EH (cell line): ENCODE results near the gene PRSS56.

Experiments used
- DNase-seq: peaks from one replicate; pipeline ENCODE4 v3.0.0-alpha.2; 2015; ENCODE audit warnings: low read depth

Gene PRSS56

DNA sequence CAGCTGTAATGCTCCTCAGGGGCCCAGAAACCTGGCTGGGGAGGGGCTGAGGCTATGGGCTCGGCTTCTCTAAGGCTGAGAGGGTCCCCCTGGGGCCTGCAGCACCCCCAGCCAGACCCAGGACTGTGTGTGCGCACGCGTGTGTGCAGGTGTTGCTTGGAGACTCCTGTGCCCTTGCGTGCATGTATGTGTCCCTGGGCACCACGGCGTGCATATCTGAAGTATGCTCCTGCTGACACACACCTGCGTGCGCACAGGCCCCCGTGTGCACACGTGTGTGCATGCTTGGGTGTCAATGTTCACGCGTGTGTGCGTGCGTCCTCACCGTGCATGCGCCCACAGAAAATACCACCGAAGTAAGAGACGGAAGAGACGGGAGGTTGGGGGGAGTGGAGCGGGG, 17.7 kb upstream of the PRSS56 start:
- DNase-seq: no peak

DNA sequence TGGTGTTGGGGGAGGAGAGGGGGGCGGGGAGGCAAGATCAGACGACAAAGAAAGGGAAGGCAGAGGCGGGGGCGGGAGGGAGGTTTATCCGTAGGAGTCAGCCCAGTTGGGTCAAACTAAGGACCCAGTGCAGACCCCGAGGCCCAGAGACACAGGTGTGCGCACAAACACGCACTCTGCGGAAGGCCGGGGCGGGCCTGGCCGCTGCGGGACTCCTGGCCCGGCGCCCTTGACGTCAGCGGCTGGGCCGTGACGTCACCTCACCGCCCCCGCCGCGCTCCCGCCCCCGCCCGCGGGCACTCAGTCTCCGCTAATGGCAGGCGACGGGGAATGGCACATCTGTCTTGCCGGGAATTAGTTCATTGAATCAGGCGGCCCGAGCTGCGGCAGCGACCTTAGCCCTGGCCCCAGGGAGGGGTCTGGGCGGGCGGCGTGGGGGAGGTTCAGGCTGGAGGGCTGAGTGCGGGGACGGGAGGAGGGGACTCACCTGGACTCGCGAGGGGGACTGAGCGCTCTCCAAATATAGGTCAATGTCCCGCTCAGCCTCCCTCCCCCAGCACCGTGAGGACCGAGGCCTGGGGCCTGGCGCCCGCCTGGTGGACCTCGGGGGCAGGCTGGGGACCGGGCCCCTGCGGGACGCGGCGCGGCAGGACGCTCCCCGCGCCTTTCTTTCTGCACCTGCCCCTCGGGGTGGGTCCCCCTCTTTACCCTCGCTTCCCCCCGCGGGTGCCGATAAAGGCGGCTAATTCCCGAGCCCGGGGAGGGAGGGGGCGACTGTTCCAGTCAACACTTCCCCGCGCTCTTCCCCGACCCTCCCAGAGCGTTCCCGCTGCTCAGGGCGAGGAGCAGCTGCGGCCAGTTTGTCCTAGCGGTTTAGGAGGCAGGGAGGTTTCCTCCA, 17.0 kb upstream of the PRSS56 start:
- DNase-seq: peak; percentile 12

DNA sequence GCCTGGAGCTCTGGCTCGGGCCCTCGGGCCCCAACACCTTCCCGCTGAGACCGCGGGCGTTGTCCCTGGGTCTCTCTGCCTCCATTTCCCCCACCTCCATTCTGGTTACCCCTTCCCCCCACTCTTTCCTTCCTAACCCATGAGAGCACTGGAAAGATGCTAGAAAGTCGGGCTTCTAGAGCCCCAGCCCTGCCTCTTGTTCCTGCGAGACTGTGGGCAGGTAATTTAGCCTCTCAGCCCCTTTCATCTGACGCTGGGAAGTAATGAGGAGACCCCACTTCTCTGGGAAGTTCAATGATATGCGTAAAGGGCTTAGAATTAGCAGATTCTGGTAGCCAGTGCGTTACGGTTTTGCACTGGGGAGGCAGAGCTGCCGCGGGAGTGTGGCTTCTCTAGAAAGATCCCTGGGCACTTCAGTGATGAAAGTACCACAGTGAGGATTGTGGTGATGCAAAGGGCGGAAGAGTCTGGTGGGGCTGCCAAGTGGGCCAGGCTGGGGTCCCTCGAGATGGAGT, 16.3 kb upstream of the PRSS56 start:
- no peak for DNase-seq

DNA sequence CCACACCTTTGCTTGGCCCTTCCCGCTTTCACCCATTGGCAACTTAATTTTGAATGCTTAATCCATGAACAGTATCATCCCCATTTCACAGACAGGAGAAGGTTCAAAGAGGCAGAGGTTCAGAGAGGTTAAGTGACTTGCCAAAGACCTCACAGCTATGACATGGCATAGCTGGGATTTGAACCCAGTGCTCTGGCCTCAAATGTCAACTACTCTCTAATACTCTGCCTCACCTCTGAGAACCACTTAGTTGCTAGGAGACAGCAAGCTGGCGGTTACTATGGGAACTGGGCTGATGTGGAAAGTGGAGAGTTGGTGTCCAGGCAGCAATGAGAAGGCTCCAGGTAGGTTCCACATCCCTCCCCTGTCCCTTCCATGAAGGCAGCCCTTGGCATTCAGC, 15.8 kb upstream of the PRSS56 start:
- DNase-seq: no peak

DNA sequence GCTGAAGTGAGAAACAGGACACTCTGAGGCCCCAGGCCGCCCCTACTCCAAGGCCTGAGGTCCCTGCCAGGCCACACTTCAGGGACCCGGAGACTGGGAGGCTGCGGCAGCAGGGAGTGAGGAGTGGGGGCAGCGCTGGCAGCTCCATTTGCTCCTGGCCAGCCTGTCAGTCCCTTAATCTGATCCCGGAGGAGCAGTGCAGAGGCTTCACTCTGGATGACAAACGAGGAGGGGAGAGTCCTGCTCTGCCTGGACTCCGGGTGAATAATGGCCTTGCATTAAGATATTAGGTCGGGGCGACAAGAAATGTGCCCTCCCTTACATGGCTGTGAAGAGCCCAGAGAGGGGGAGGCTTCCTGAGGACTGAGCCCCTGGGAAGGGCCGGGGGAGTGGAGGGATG, 14.3 kb upstream of the PRSS56 start:
- DNase-seq: no peak

- no peak for DNase-seq
These were observed 13.5 kb upstream of the PRSS56 start for GRCh38 chr2:232506709-232507108.

DNA sequence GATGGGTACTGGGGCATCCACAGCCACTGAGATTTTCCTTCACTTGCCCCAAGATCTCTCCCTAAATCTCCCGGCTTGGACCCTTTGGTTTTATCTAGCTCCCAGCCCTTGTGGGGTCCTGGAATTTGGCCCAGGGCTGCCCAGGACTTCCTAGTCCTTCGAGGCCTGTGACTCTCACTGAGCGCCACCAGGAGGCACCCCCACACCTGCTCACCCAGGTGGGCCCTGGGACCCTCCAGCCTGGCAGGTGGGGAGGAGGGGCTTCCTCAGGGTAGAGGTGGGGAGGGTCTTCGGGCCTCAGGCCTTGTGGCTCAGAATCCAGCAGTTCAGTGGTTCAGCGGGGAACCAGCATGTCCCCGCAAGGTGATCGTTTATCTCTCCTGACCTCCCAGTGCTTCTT, 11.9 kb upstream of the PRSS56 start:
- DNase-seq: no peak

DNA sequence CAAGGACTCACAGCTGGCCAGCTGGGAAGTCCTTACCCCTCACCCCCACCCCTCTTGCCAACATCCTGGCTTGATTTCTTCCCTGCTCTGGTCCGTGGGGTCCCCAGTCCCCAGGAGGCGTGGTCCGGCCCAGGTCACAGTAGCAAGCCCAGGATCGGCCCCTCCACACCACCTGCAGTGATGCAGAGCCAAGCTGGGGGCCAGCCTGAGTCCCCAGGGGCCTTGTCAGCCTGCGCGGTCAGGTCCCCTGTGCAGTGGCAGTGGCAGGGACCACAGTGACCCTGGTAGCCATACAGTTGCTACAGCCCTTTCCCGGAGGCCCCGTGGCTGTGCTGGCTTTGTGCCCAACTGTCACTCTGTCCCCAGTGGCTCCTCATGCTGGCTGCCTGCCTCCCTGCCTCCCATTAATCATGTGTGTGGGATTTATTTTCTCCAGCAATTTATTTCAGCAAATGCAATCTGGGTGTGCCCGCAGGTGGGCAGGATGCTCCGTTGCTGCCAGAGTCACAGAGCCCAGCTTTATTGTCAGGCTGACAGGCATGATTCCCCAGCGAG, 8.8 kb upstream of the PRSS56 start:
- DNase-seq: no peak

- DNase-seq: no peak
These were observed 7.6 kb upstream of the PRSS56 start for GRCh38 chr2:232512602-232513001.

- no peak for DNase-seq
These were observed 6.8 kb upstream of the PRSS56 start for GRCh38 chr2:232513353-232513752.

GRCh38 chr2:232515639-232516038, 4.5 kb upstream of the PRSS56 start:
- DNase-seq: no peak

- no peak for DNase-seq
These were observed 3.6 kb upstream of the PRSS56 start for GRCh38 chr2:232516551-232516950.

DNA sequence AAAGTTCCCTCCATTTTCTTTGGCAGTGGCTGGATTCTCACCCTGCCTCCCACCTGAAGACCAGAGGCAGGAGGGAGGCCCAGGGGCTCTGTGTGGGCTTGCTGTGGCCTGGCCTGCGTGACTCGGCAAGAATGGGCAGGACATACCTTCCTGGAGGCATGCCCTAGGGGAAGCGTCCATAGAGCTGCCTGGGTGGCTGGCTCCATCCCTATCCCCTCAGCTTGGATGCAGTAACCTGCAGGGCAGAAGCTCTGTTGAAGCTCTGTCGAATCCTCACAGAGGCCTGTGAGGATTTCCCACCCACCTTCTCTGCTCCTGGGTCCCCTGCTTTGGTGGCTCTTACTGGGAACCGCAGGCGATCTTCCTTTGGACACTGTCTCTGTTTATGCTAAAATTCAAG, 1.3 kb upstream of the PRSS56 start:
- DNase-seq: no peak

- DNase-seq: no peak
These were observed 301 bp downstream of the PRSS56 start for GRCh38 chr2:232520489-232520888.

GRCh38 chr2:232521098-232521497, 910 bp downstream of the PRSS56 start:
- no peak for DNase-seq

DNA sequence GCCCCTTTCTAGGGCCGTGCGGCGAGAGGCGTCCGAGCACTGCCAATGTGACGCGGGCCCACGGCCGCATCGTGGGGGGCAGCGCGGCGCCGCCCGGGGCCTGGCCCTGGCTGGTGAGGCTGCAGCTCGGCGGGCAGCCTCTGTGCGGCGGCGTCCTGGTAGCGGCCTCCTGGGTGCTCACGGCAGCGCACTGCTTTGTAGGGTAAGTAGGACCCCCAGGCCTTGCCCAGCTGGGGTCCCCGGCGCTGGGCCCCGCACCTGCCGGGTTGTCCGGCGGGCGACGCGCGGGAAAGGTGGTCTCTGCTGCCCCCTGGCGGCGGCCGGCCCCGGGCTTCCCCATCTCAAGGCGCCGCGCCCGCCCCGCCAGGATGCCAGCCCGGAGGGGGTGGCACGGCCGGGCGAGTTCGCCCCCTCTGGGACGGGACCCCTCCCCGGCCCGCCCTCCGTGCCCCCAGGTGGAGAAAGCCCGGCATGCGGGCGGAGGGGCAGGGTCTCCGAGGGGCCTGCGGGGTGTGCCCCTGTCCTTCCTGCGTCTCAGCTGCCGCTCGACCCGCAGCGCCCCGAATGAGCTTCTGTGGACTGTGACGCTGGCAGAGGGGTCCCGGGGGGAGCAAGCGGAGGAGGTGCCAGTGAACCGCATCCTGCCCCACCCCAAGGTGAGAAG, 1.9 kb downstream of the PRSS56 start:
- peak; percentile 25 for DNase-seq

GRCh38 chr2:232522623-232523401, 2.6 kb downstream of the PRSS56 start:
- DNase-seq: no peak

GRCh38 chr2:232523402-232523681, 3.2 kb downstream of the PRSS56 start:
- DNase-seq: no peak

DNA sequence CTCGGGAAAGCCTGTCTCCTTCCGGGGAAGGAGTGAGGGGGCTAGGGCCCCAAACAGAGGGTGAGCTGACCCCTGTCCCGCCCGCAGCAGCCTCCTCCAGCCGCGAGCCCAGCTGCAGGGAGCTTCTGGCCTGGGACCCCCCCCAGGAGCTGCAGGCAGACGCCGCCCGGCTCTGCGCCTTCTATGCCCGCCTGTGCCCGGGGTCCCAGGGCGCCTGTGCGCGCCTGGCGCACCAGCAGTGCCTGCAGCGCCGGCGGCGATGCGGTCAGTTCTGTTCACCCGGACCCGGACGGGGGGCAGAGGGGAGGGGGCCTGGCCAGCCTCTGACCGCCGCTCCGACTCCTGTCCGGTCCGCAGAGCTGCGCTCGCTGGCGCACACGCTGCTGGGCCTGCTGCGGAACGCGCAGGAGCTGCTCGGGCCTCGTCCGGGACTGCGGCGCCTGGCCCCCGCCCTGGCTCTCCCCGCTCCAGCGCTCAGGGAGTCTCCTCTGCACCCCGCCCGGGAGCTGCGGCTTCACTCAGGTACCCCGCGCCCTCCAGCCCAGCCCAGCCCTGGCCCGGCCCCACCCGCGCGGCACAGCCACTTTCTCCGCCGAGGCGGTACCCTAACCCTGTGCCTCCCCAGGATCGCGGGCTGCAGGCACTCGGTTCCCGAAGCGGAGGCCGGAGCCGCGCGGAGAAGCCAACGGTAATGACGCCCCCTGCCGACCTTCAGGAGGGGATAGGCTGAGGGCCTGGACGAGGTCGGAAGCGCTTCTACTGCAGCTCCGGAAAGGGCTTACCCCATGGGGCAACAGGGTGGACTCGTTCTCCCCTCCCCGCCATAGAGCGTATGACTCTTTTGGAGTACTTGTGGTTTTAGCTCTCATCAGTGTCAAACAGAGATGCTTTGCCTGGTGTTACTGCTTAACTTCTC, 3.8 kb downstream of the PRSS56 start:
- DNase-seq: peak; percentile 26

GRCh38 chr2:232524771-232525170, 4.6 kb downstream of the PRSS56 start:
- DNase-seq: no peak

- DNase-seq: no peak
These were observed 5.0 kb downstream of the PRSS56 start for GRCh38 chr2:232525199-232525598.
